ENCODE data around the gene MMP26. TPM values are rescaled to one million over a fixed set of nuclear protein-coding genes. Genes with fewer than 3 reads are reported as not detected.

Gene MMP26
- polyA plus RNA-seq: not detected

- Mint-ChIP-seq H3K27ac (no peak within 1 kb of the TSS), H3K4me1 (no peaks in the 10 kb centered on the region), H3K36me3 (no peaks in the 10 kb centered on the region), H3K9me3 (peaks cover 0 to 1% (median 0%) of the 10 kb centered on the region in 3 donors), H3K27me3 (peaks cover 1% of the 10 kb centered on the region), H3K4me3 (no peak within 1 kb of the TSS)
Measured at GRCh38 chr11:4704054-4704789, at the start of gene MMP26. Gene MMP26 (plus strand): TSS chr11:4704784.

- Mint-ChIP-seq H3K4me1 (no peaks in the 10 kb centered on the region), H3K27me3 (peaks cover 11% of the 10 kb centered on the region)
Measured at GRCh38 chr11:4658629-4659445, 45.7 kb upstream of the MMP26 start.

GRCh38 chr11:4662876-4663275 is 41.7 kb upstream of the MMP26 start:
- H3K4me3 Mint-ChIP-seq: no peak overlapping the region
- peaks cover 0 to 1% (median 0%) of the 10 kb centered on the region in 3 donors for H3K9me3 Mint-ChIP-seq
- no peaks in the 10 kb centered on the region for H3K4me1 Mint-ChIP-seq
- peaks cover 6% of the 10 kb centered on the region for H3K27me3 Mint-ChIP-seq
- H3K36me3 Mint-ChIP-seq: no peaks in the 10 kb centered on the region
- H3K27ac Mint-ChIP-seq: no peak overlapping the region

More at GRCh38 chr11:4658629-4659445, 45.7 kb upstream of the MMP26 start:
- H3K9me3 Mint-ChIP-seq: no peaks in the 10 kb centered on the region
- no peak overlapping the region for H3K4me3 Mint-ChIP-seq
- no peak overlapping the region for H3K27ac Mint-ChIP-seq
- H3K36me3 Mint-ChIP-seq: no peaks in the 10 kb centered on the region

- no peaks in the 10 kb centered on the region for H3K36me3 Mint-ChIP-seq
- no peak overlapping the region for H3K27ac Mint-ChIP-seq
- no peak overlapping the region for H3K4me3 Mint-ChIP-seq
- H3K9me3 Mint-ChIP-seq: peaks cover 0 to 1% (median 0%) of the 10 kb centered on the region in 3 donors
- H3K27me3 Mint-ChIP-seq: peaks cover 5% of the 10 kb centered on the region
- no peaks in the 10 kb centered on the region for H3K4me1 Mint-ChIP-seq
Measured at GRCh38 chr11:4664183-4664582, 40.4 kb upstream of the MMP26 start.

GRCh38 chr11:4664786-4665185 is 39.8 kb upstream of the MMP26 start:
- H3K27ac Mint-ChIP-seq: no peak overlapping the region
- no peaks in the 10 kb centered on the region for H3K4me1 Mint-ChIP-seq
- H3K4me3 Mint-ChIP-seq: no peak overlapping the region
- H3K27me3 Mint-ChIP-seq: peaks cover 5% of the 10 kb centered on the region
- H3K36me3 Mint-ChIP-seq: no peaks in the 10 kb centered on the region
- H3K9me3 Mint-ChIP-seq: peaks cover 0 to 1% (median 0%) of the 10 kb centered on the region in 3 donors

- no peak overlapping the region for H3K27ac Mint-ChIP-seq
- H3K9me3 Mint-ChIP-seq: peaks cover 0 to 1% (median 0%) of the 10 kb centered on the region in 3 donors
- H3K27me3 Mint-ChIP-seq: peaks cover 5% of the 10 kb centered on the region
- H3K4me3 Mint-ChIP-seq: no peak overlapping the region
- no peaks in the 10 kb centered on the region for H3K36me3 Mint-ChIP-seq
- H3K4me1 Mint-ChIP-seq: no peaks in the 10 kb centered on the region
Measured at GRCh38 chr11:4665424-4665823, 39.2 kb upstream of the MMP26 start.

- H3K4me3 Mint-ChIP-seq: no peak overlapping the region
- no peaks in the 10 kb centered on the region for H3K4me1 Mint-ChIP-seq
- no peaks in the 10 kb centered on the region for H3K36me3 Mint-ChIP-seq
- H3K9me3 Mint-ChIP-seq: no peaks in the 10 kb centered on the region
- no peak overlapping the region for H3K27ac Mint-ChIP-seq
- peaks cover 7% of the 10 kb centered on the region for H3K27me3 Mint-ChIP-seq
Measured at GRCh38 chr11:4671741-4672140, 32.8 kb upstream of the MMP26 start.

GRCh38 chr11:4672470-4672869 is 32.1 kb upstream of the MMP26 start:
- H3K4me1 Mint-ChIP-seq: no peaks in the 10 kb centered on the region
- peaks cover 7% of the 10 kb centered on the region for H3K27me3 Mint-ChIP-seq
- no peak overlapping the region for H3K27ac Mint-ChIP-seq
- no peaks in the 10 kb centered on the region for H3K9me3 Mint-ChIP-seq
- H3K4me3 Mint-ChIP-seq: no peak overlapping the region
- no peaks in the 10 kb centered on the region for H3K36me3 Mint-ChIP-seq

GRCh38 chr11:4673781-4674180 is 30.8 kb upstream of the MMP26 start:
- Mint-ChIP-seq H3K4me3 (no peak overlapping the region), H3K9me3 (no peaks in the 10 kb centered on the region), H3K36me3 (no peaks in the 10 kb centered on the region), H3K27me3 (peaks cover 7% of the 10 kb centered on the region), H3K27ac (no peak overlapping the region), H3K4me1 (no peaks in the 10 kb centered on the region)

- no peak overlapping the region for H3K4me3 Mint-ChIP-seq
Measured at GRCh38 chr11:4677948-4678347, 26.6 kb upstream of the MMP26 start.

GRCh38 chr11:4680341-4680740 is 24.2 kb upstream of the MMP26 start:
- Mint-ChIP-seq H3K27ac (no peak overlapping the region), H3K36me3 (no peaks in the 10 kb centered on the region), H3K27me3 (peaks cover 5% of the 10 kb centered on the region), H3K4me1 (no peaks in the 10 kb centered on the region), H3K9me3 (no peaks in the 10 kb centered on the region), H3K4me3 (no peak overlapping the region)

More at GRCh38 chr11:4677948-4678347, 26.6 kb upstream of the MMP26 start:
- H3K27ac Mint-ChIP-seq: no peak overlapping the region
- H3K27me3 Mint-ChIP-seq: peaks cover 8% of the 10 kb centered on the region
- H3K36me3 Mint-ChIP-seq: no peaks in the 10 kb centered on the region
- no peaks in the 10 kb centered on the region for H3K4me1 Mint-ChIP-seq
- no peaks in the 10 kb centered on the region for H3K9me3 Mint-ChIP-seq

- H3K4me1 Mint-ChIP-seq: no peaks in the 10 kb centered on the region
- no peak overlapping the region for H3K4me3 Mint-ChIP-seq
- H3K36me3 Mint-ChIP-seq: no peaks in the 10 kb centered on the region
- H3K27ac Mint-ChIP-seq: no peak overlapping the region
- peaks cover 1% of the 10 kb centered on the region for H3K27me3 Mint-ChIP-seq
- H3K9me3 Mint-ChIP-seq: no peaks in the 10 kb centered on the region
Measured at GRCh38 chr11:4682623-4683419, 21.8 kb upstream of the MMP26 start.

GRCh38 chr11:4684631-4685285 is 19.8 kb upstream of the MMP26 start:
- H3K27ac Mint-ChIP-seq: no peak overlapping the region
- H3K27me3 Mint-ChIP-seq: peaks cover 1% of the 10 kb centered on the region
- no peaks in the 10 kb centered on the region for H3K36me3 Mint-ChIP-seq
- no peak overlapping the region for H3K4me3 Mint-ChIP-seq
- no peaks in the 10 kb centered on the region for H3K9me3 Mint-ChIP-seq
- no peaks in the 10 kb centered on the region for H3K4me1 Mint-ChIP-seq

- Mint-ChIP-seq H3K4me3 (no peak overlapping the region), H3K9me3 (no peaks in the 10 kb centered on the region), H3K27ac (no peak overlapping the region), H3K27me3 (peaks cover 3% of the 10 kb centered on the region), H3K36me3 (no peaks in the 10 kb centered on the region), H3K4me1 (no peaks in the 10 kb centered on the region)
Measured at GRCh38 chr11:4695442-4695841, 9.1 kb upstream of the MMP26 start.
